HepG2 (cell line): Measurements from ENCODE around the gene DUT. TPM values are rescaled to one million over a fixed set of nuclear protein-coding genes. Genes with fewer than 3 reads are reported as not detected.
A peak's percentile ranks its signal among the peaks of the same experiment; 100 is the strongest.

Experiments used
- CAMTA2 ChIP-seq: sonication (generic); formaldehyde crosslinking; IDR thresholded peaks from 2 replicates; pipeline ENCODE4 v1.4.0; 2020; ENCODE audit warnings: mild to moderate bottlenecking, missing genetic modification reagents, borderline replicate concordance
- GATA4 ChIP-seq: sonication (generic); IDR thresholded peaks from 2 replicates; pipeline ENCODE4 v1.6.1; 2016; ENCODE audit warnings: antibody characterized with exemption, low read depth, borderline replicate concordance
- GATAD1 ChIP-seq: IDR thresholded peaks from 2 replicates; pipeline ENCODE4 v1.6.1; 2016; ENCODE audit warnings: missing genetic modification reagents, missing compliant biosample characterization
- TBX2 ChIP-seq: sonication (generic); formaldehyde crosslinking; IDR thresholded peaks from 2 replicates; pipeline ENCODE4 v1.5.0; 2020; ENCODE audit warnings: missing genetic modification reagents, mild to moderate bottlenecking, borderline replicate concordance
- ZNF136 ChIP-seq: sonication (generic); formaldehyde crosslinking; IDR thresholded peaks from 2 replicates; pipeline ENCODE4 v1.8.1; 2022; ENCODE audit warnings: low read depth, mild to moderate bottlenecking, moderate library complexity, missing genetic modification reagents
- ZNF282 ChIP-seq: fragments of 450-650 bp; IDR thresholded peaks from 2 replicates; pipeline ENCODE4 v1.6.1; 2018; ENCODE audit not compliant: partially characterized antibody
- ZNF558 ChIP-seq: sonication (generic); formaldehyde crosslinking; IDR thresholded peaks from 2 replicates; pipeline ENCODE4 v1.9.0; 2022; ENCODE audit warnings: mild to moderate bottlenecking, missing genetic modification reagents, borderline replicate concordance
- ZNF761 ChIP-seq: sonication (generic); formaldehyde crosslinking; conservative IDR thresholded peaks from 2 replicates; pipeline ENCODE4 v1.4.0; 2020; ENCODE audit warnings: mild to moderate bottlenecking, missing genetic modification reagents
- polyA plus RNA-seq, 8 experiments: library from polyadenylated mRNA; depleted of rRNA in 3 of 8; stranded (reverse) in 7 of 8; unstranded in 1 of 8; fragments of >200 nt; fragmentation: Illumina TruSeq in 4 of 8; extraction: Trizol in 4 of 8; gene quantifications; 2 replicates each; pipeline versions ENCODE4 v1.2.1 to v1.2.3, GENCODE V29; 2011 to 2016; ENCODE audit warnings: low read depth in 4 of 8, missing spikeins in 1 of 8, mixed read lengths in 1 of 8; ENCODE audit not compliant: insufficient read depth in 1 of 8
- total RNA-seq, 5 experiments: library from RNA; depleted of rRNA; stranded (reverse); fragments of >200 nt; fragmentation: Illumina TruSeq; extraction: Trizol; gene quantifications; 2 replicates each; pipeline ENCODE4 v1.2.3, GENCODE V29; 2016; ENCODE audit warnings: low read depth in 1 of 5
- TF ChIP-seq, protein P1 (sequence below): sonication (generic); formaldehyde crosslinking; IDR thresholded peaks from 2 replicates; pipeline ENCODE4 v1.5.0; 2020; ENCODE audit warnings: mild to moderate bottlenecking, missing genetic modification reagents
- TF ChIP-seq, protein P2 (sequence below): sonication (generic); formaldehyde crosslinking; IDR thresholded peaks from 2 replicates; pipeline ENCODE4 v1.8.1; 2022; ENCODE audit warnings: mild to moderate bottlenecking, missing genetic modification reagents

DUT gene
- total and polyA plus RNA-seq, 2 of the 13 experiments (the other 11 are each of a cell fraction or from before 2014, with no cell fraction given), result 36.7 to 131 TPM

DNA sequence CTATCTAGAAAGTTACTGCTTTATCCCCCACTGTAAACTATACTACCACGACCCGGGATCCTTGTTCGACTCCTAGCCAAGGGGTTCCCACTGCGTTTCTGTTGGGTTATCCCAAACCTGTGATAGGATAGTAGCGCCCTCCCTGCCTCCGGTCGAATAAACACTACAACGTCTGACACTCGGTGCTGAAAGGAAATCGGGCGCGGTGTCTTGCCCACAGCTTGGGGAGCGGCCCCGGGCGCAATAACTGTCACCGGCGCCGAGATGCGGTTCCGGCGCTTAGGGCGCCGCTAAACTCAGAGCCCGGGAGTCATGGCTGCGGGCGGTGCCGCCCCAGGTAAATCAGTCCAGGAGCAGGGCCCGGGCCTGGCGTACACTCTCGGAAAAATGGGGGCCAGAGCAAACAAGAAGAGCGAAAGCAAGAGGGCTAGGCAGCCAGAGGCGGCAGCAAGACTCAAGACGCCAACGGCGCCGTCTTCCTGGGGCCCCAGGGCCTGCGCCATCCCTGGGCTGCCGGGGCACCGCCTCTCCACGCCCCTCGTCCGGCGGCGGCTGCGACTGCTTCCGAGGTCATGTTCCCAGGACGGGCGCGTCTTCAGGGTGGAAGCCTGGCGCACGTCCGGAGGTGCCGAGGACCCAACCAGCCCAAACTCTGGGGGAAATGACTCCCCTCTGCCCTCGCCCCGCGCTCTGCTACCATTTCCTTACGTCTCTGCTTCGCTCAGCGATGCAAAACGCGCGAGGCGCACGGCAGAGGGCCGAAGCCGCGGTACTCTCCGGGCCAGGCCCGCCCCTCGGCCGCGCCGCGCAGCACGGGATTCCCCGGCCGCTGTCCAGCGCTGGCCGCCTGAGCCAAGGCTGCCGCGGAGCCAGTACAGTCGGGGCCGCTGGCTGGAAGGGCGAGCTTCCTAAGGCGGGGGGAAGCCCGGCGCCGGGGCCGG, at the start of gene DUT (continued):
- TF ChIP-seq ZNF282, result no peak
- no peak for TF ChIP-seq CAMTA2
- TF ChIP-seq GATAD1, result peak; percentile 88
- TF ChIP-seq ZNF761 (CRISPR knock-in tag), result no peak
- TF ChIP-seq ZNF136, result no peak
- TF ChIP-seq ZNF558 (CRISPR knock-in tag), result no peak; the same call in 1 of the 2 replicates
- TF ChIP-seq, protein P1, sequence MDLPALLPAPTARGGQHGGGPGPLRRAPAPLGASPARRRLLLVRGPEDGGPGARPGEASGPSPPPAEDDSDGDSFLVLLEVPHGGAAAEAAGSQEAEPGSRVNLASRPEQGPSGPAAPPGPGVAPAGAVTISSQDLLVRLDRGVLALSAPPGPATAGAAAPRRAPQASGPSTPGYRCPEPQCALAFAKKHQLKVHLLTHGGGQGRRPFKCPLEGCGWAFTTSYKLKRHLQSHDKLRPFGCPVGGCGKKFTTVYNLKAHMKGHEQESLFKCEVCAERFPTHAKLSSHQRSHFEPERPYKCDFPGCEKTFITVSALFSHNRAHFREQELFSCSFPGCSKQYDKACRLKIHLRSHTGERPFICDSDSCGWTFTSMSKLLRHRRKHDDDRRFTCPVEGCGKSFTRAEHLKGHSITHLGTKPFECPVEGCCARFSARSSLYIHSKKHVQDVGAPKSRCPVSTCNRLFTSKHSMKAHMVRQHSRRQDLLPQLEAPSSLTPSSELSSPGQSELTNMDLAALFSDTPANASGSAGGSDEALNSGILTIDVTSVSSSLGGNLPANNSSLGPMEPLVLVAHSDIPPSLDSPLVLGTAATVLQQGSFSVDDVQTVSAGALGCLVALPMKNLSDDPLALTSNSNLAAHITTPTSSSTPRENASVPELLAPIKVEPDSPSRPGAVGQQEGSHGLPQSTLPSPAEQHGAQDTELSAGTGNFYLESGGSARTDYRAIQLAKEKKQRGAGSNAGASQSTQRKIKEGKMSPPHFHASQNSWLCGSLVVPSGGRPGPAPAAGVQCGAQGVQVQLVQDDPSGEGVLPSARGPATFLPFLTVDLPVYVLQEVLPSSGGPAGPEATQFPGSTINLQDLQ (CRISPR knock-in tag), result no peak
- TF ChIP-seq GATA4, result 0 out of 2 replicates have a peak, but pooled peaks have one; percentile 21
- peak; percentile 75 for TF ChIP-seq TBX2 (CRISPR knock-in tag)
- TF ChIP-seq, protein P2, sequence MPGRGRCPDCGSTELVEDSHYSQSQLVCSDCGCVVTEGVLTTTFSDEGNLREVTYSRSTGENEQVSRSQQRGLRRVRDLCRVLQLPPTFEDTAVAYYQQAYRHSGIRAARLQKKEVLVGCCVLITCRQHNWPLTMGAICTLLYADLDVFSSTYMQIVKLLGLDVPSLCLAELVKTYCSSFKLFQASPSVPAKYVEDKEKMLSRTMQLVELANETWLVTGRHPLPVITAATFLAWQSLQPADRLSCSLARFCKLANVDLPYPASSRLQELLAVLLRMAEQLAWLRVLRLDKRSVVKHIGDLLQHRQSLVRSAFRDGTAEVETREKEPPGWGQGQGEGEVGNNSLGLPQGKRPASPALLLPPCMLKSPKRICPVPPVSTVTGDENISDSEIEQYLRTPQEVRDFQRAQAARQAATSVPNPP, result no peak
